GM18517 (cell line): ENCODE measurements around the gene EN2.

Source experiments
- ATAC-seq: cut with Tn5 transposase; IDR thresholded peaks from one replicate; pipeline ENCODE4 v1.9.1; 2021; ENCODE audit warnings: mild to moderate bottlenecking, moderate library complexity; ENCODE audit not compliant: unreplicated experiment

The EN2 gene

DNA sequence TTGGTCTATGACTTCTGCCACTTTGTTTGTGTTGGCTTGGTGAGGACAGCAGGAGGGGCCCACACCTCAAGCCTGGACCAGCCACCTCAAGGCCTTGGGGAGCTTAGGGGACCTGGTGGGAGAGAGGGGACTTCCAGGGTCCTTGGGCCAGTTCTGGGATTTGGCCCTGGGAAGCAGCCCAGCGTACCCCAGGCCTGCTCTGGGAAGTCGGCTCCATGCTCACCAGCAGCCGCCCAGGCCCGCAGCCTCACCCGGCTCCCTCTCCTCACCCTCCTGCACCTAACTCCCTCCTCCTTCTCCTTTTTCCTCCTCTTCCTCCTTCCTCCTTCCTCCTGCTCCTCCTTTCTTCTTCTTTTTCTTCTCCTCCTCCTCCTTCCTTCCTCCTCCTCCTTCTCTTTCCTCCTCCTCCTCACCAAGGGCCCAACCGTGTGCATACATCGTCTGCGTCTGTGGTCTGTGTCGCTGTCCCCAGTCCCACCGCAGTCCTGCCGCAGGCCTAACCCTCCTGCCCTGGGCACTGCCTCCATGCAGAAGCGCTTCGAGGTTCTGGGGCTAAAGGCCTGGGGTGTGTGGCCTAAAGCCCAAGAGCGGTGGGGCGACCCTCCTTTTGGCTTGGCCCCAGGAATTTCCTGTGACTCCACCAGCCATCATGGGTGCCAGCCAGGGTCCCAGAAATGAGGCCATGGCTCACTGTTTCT, 5.3 kb downstream of the EN2 start:
- ATAC-seq = no peak

DNA sequence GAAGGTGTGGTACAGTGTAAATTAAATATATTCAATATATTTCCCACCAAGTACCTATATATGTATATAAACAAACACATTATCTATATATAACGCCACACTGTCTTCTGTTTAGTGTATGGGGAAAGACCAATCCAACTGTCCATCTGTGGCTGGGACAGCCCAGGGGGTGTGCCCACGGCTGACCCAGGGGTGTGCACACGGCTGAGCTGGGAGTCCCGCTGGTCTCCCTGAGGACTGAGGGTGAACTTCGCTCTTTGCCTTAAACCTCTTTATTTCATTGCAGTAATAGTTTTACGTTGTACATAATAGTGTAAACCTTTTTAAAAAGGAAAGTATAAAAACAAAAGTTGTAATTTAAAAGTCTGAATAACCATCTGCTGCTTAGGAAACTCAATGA, 6.3 kb downstream of the EN2 start:
- no peak for ATAC-seq

DNA sequence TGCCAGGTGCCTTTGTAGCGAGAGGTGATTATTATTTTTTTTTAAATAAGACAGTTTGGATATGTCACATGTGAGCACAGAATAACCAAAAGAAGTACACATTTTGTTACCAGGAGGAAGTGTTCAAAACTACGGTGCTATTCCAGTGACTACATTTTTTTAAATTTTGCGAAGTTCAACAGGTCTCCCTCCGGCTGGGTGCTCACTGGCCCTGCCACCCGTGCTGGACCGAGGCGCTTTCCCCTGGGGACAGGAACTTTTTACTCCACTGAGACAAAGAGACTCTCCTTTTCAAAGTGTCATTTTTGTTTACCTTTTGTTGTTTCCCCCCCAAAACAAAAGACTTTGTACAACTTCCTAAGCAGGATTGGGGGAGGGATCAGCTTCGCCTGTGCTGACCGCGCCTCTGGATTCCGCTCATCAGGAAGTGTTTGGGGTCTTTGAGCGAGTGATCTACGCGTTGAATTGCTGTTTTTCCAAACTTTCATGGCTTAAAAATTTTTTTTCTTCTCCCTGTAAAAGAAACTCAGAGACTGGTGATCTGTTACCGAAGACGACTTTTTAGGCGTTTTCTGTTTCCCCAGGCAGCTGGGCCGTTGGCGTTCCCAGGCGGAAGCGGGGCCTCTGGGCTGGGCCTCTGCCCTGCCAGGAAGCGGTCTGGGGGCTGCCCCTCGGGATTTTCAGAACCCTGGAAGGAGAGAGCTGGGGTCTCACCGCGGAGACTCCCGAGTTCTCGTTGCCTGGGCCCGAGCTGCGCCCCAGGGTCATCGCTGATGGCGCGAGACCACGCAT, 7.2 kb downstream of the EN2 start:
- ATAC-seq = no peak

GRCh38 chr7:155465761-155466141, 7.8 kb downstream of the EN2 start:
- no peak for ATAC-seq

DNA sequence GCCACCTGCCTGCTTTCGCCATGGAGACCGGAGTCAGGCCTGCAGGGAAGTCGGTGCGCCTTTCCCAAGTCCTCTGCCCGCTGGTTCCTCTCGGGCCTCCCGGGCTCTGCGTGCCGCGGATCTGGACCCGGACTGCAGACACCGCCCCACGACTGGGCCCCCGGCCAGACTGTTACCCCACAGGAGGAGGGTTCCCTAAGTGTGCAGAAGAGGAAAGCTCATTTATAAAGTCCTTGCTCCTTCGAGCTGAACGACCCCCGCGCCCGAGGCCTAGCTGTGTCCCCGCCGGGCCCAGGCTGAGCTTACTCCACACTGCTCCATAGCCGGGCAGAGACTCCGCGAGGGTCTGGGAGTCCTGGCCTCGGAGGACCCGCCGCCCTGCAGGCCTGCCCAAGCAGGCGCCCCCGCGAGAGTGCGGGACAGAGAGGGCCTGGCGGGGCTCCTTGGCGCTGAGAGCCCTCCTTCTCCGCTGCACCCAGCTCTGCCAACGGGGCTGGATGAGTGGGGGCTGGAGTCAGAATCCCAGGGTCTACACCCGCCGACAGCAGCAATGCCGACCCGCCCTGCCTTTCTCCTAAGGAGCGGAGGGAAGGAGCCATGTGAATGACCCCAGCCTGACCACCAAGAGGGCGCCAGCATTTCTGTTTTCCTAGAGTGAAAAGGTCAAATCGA, 8.3 kb downstream of the EN2 start:
- no peak for ATAC-seq

- ATAC-seq = peak; percentile 71
Observed at GRCh38 chr7:155466814-155467733, 9.1 kb downstream of the EN2 start.

DNA sequence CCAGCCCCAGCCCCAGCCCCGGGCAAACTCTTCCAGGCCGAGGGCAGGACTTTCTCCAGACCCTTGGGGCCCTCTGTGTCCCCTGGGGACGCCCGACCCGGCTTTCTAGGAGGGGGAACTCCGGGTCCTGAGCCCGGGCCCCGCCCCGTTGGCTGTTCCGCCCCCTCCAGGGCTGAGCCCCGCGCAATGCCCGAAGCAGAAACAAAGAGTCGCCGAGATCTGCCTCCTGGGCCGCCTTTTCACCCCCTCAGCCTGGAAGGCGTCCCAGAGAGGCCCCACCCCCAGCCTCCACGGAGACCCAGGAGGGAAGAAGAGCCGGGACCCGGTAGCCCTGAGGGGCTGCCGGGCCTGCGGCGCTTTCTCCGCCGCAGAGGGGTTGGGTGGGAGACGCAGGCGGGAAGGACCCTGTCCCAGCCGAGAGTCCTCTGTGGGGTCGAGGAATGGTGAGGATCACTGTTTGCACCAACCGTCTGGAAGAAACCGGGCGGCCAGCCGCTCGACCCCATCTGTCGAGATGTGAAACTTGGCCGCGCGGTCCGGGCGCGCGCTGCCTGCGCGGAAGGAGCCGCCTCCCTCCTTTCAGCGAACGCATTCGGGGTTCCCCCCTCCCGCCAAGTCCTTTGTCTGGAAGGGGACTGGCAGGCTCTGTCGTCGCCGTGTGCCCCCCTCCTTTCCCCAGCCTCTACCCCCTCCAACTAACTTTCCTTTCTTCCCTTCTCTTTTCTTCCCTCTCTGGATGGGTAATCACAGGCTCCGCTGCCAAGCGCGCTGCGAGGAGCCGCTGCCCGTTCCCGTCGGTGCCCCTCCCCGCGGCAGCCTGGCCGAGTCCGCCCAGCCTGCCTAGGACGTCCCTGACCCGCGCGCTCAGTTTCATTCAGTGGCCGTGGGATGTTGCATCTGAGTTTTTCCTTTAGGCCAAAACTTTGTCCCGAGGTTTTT, 10.2 kb downstream of the EN2 start:
- no peak for ATAC-seq

DNA sequence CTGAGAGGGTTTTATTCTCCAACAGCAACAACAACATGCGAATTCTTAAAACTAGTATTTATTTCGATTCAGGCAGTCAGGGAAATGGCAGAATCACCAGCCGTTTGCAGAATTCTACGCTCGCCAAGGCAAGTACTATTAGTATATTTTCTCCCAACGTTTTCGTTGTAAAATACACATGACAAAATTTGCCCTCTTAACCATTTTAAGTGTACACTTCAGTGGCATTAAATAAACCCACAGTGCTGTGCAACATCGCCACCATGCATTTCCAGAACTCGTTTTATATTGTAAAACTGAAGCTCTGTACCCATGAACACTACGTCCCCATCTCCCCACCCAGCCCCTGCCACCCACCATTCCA, 10.8 kb downstream of the EN2 start:
- no peak for ATAC-seq

GRCh38 chr7:155469311-155470185, 11.6 kb downstream of the EN2 start:
- ATAC-seq = no peak

- ATAC-seq = no peak
Observed at GRCh38 chr7:155470186-155470487, 12.2 kb downstream of the EN2 start.

DNA sequence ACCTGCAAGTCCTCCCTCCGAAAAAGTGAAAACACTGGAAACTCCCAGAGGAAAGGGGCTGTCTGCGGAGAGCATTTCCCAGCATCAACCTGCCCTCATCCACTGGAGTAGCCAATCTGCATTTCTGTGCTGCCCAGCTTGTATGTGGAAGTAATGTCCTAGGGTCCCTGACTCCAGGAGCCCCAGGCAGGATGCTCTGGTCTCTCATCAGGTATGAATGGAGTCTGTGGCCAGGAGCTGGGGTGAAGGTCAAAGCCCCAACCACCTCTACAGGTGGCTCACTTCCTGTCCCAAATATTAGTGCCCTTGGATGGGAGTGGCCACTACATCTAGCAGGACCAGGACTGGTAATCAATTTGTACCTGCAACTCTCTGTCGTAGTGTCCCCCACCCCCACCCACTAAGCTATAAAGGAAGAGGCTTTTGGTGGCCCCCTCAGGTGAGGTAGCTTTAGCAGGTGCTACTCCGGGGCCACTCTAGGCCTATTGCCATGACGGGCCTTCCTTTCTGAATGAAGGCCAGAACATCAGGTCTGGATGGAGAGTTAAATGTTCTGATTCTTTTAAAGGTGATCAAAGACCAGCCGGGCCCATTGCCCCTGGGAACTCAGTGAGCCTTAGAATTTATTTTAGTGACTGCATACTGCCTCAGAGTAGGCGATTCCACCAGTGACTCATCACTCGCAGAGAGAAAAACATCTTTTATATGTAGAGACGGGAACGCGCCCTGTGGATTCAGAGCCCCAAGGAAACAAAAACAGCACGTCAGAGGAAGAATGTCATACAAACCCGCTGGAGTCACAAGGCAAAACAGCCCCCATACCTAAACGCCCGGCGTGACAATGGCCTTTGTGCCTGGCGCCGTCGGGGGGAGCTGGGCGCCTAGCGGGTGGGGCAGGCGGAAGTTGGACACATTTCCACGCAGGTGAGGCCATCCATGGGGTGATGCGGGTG, 13.0 kb downstream of the EN2 start:
- ATAC-seq = no peak

DNA sequence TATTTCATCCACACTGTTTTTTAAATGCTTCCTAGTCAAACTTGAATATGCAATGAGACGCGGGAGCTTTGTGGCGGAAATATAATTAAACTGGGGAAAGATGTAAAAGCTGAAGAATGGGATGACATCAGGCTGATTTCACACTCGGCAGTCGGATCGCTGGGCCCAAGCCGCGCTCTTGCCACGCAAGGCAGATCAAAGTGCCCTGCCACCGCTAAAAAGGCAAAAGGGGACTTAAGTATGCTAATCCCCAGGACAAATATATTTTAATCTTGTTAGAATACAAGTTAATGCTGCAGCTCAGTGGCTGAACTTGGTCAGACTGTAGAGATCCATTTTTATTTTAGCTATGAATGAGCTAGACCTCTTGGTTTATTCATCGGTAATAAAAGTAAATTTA, 13.8 kb downstream of the EN2 start:
- no peak for ATAC-seq

DNA sequence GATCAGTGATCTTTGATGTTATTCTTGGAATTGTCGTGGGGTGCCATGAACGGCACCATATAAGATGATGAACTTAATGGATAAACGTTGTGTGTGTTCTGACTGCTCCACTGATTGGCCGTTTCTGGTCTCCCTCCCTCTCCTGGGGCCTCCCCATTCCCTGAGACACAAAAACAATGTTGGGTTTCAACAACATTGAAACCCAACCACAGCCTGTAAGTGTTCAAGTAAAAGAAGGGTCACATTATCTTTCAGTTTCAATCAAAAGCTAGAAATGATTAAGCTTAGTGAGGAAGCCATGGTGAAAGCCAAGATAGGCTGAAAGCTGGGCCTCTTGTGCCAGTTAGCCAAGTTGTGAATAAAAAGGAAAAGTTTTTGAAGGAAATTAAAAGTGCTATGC, 19.5 kb downstream of the EN2 start:
- ATAC-seq = peak; percentile 96

- no peak for ATAC-seq
Observed at GRCh38 chr7:155481764-155482163, 23.8 kb downstream of the EN2 start.

GRCh38 chr7:155482511-155483183, 24.7 kb downstream of the EN2 start:
- ATAC-seq = no peak

DNA sequence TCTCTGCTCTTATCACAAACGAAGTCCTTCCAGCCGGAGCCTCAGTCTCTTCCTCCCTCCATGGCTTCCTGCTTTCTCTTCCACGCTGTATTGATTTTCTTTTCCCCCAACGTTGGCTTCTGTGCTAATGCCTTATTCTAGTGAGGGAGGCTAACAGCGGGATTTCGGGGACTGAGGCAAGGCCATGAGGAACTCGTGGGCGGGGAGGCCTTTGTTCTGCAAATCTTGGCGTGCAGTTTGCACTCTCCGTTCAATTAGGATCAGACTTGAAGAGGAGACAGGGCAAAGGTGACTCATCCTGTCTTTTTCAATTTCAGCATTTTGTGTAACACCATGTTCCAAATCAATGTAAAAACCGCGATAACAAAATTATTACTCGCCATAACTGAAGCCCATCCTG, 25.3 kb downstream of the EN2 start:
- ATAC-seq = no peak

GRCh38 chr7:155483868-155484325, 26.0 kb downstream of the EN2 start:
- ATAC-seq = no peak
